GM21717 (cell line): ENCODE data around the gene PCDHA6.
"Not testable (repeated sequence)": the region's sequence is repeated elsewhere in the genome, so short reads cannot be mapped to it uniquely, and the experiment has no call there.

ENCODE experiments used
- ATAC-seq: cut with Tn5 transposase; IDR thresholded peaks from one replicate; pipeline ENCODE4 v1.9.1; 2021; ENCODE audit warnings: mild to moderate bottlenecking, moderate library complexity; ENCODE audit not compliant: unreplicated experiment

PCDHA6 gene

GRCh38 chr5:140808889-140809291 is 18.9 kb upstream of the PCDHA6 start:
- ATAC-seq, result no peak

GRCh38 chr5:140821375-140822280 is 6.1 kb upstream of the PCDHA6 start, which contains the start of gene PCDHA5:
PCDHA5 (plus strand) TSS chr5:140821613.
- no peak for ATAC-seq

- no peak for ATAC-seq
Observed at GRCh38 chr5:140822281-140822629, 5.5 kb upstream of the PCDHA6 start.

- not testable (repeated sequence) for ATAC-seq
Observed at GRCh38 chr5:140822969-140823368, 4.8 kb upstream of the PCDHA6 start.

- no peak for ATAC-seq
Observed at GRCh38 chr5:140823475-140823874, 4.3 kb upstream of the PCDHA6 start.

- ATAC-seq, result no peak
Observed at GRCh38 chr5:140828362-140828737, 590 bp downstream of the PCDHA6 start.

GRCh38 chr5:140829511-140830501 is 2.0 kb downstream of the PCDHA6 start:
- ATAC-seq, result not testable (repeated sequence)

- no peak for ATAC-seq
Observed at GRCh38 chr5:140833993-140834392, 6.2 kb downstream of the PCDHA6 start, which contains the start of gene PCDHA7. PCDHA7 (plus strand) TSS chr5:140834269; CDS start chr5:140834384, 115 bp downstream.

- not testable (repeated sequence) for ATAC-seq
Observed at GRCh38 chr5:140834439-140835008, 6.8 kb downstream of the PCDHA6 start.

- ATAC-seq, result no peak
Observed at GRCh38 chr5:140835622-140836510, 8.1 kb downstream of the PCDHA6 start.

- ATAC-seq, result no peak
Observed at GRCh38 chr5:140840978-140841962, 13.5 kb downstream of the PCDHA6 start, which contains the start of gene PCDHA8. PCDHA8 (plus strand) TSS chr5:140841187; CDS start chr5:140841322, 135 bp downstream.

GRCh38 chr5:140842798-140843733 is 15.3 kb downstream of the PCDHA6 start:
- no peak for ATAC-seq

GRCh38 chr5:140848139-140849102 is 20.7 kb downstream of the PCDHA6 start, which contains the start of gene PCDHA9:
PCDHA9 (plus strand) TSS chr5:140848382; CDS start chr5:140848496, 114 bp downstream.
- not testable (repeated sequence) for ATAC-seq

GRCh38 chr5:140849831-140850634 is 22.3 kb downstream of the PCDHA6 start:
- ATAC-seq, result not testable (repeated sequence)
